Measurements from ENCODE around the gene MRGPRE. TPM values are rescaled to one million over a fixed set of nuclear protein-coding genes. Genes with fewer than 3 reads are reported as not detected.
A peak's percentile ranks its signal among the peaks of the same experiment; 100 is the strongest.

Gene MRGPRE
- total RNA-seq, 6 experiments from 2014 or later: not detected

DNA sequence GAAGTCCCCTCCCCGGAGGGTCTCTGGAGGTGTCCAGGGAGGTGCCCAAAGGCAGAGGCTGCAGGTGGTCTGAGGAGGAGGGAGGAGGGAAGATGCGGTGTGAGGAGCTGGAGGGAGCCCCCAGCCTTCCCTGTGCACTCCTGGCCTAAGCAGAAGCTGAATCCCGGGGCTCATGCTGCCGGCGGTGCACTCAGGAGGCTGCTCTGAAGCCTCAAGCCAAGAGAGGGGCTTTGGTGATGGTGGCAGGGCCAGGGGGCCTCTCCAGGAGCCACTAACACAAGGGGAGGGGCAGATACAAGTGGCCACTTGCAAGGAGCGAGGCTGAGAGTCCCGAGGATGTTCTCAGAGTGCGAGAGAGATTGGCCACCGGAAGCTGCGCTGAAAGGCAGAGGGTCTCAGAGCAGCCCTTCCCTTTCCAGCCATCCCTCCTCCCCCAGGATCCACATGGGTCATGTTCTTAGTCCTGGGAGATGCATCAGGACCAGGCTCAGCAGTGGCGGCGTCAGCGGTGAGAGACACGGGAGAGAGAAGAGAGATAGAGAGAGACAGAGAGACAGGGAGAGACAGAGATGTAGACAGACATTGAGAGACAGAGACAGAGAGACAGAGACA, 12.8 kb downstream of the MRGPRE start:
- H3K27ac ChIP-seq: no peak overlapping the region
- H3K9me3 ChIP-seq: no peaks in the 10 kb centered on the region
- no peaks in the 10 kb centered on the region for H3K36me3 ChIP-seq
- H3K4me3 ChIP-seq: no peak overlapping the region
- 54% methylated on average over 9 of the region's 14 CpGs for WGBS (ENCODE audit: insufficient coverage, low coverage, low lambda C conversion rate, missing lambda C conversion rate)
- DNase-seq (peak in 1 of 3 donors; percentile 23), ATAC-seq (no peak)
- TF ChIP-seq, protein P1, sequence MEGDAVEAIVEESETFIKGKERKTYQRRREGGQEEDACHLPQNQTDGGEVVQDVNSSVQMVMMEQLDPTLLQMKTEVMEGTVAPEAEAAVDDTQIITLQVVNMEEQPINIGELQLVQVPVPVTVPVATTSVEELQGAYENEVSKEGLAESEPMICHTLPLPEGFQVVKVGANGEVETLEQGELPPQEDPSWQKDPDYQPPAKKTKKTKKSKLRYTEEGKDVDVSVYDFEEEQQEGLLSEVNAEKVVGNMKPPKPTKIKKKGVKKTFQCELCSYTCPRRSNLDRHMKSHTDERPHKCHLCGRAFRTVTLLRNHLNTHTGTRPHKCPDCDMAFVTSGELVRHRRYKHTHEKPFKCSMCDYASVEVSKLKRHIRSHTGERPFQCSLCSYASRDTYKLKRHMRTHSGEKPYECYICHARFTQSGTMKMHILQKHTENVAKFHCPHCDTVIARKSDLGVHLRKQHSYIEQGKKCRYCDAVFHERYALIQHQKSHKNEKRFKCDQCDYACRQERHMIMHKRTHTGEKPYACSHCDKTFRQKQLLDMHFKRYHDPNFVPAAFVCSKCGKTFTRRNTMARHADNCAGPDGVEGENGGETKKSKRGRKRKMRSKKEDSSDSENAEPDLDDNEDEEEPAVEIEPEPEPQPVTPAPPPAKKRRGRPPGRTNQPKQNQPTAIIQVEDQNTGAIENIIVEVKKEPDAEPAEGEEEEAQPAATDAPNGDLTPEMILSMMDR (IDR thresholded peaks at IDR 0.05): no peak
- TF ChIP-seq POLR2A (IDR thresholded peaks at IDR 0.05): no peak
- H3K27me3 ChIP-seq: no peaks in the 10 kb centered on the region
- intact Hi-C loops (cut with DNase I): loop anchor here in 1 of 2 donors (10.0 kb wide), 1 partner anchor 185 kb away; no protein-coding TSS in a partner anchor
- H3K4me1 ChIP-seq: no peaks in the 10 kb centered on the region

DNA sequence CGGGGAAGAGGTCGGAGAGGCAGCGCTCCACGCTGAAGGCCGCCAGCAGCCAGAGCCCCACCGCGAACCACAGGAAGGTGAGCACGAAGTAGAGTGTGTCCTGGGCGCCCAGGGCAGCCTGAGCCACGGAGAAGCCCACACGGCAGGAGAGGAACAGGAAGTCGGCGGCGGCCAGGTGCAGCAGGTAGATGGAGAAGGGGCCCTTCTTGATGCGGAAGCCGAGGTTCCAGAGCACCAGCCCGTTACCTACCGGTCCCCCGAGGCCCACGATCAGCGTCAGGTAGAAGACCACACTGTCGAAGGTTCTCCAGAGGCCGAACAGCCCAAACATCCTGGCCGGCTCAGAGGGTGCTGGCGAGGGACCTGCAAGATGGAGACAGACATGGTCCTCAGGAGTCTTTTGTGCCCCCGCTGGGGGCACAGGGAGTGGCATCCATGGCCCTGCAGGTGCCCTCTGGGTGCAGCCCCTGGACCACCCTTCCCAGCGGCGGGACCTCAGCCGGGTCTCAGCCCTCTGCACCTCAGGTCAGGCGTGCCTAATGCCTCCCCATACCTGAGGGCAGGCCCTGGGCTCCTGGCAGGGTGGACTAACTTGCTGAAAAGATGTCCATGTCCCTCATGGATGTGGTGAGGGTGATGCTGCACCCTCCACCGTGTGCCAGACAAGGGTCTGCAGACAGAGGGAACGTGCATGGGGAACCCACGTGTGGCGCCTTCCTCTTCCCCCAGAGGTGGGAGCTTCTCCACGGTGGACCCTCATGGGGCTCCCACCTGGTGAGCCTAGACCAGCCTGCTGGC, 13.5 kb downstream of the MRGPRE start, which contains the start of gene MRGPRG:
TSS of gene MRGPRG (minus strand) at position 331 of the 798 bp plus-strand sequence. CDS start at position 331, 0 bp downstream.
- Histone ChIP-seq H3K9me3 (no peaks in the 10 kb centered on the region), H3K27me3 (no peaks in the 10 kb centered on the region), H3K27ac (no peak within 1 kb of the TSS), H3K4me3 (no peak within 1 kb of the TSS), H3K36me3 (no peaks in the 10 kb centered on the region), H3K4me1 (no peaks in the 10 kb centered on the region)
- ATAC-seq (no peak), DNase-seq (peak in 2 of 3 donors; percentile 36 to 51)
- WGBS (ENCODE audit: insufficient coverage, low coverage, low lambda C conversion rate, missing lambda C conversion rate): 75% methylated on average over 7 of the region's 35 CpGs
- no peak for TF ChIP-seq POLR2A (IDR thresholded peaks at IDR 0.05)
- TF ChIP-seq, protein P1 (IDR thresholded peaks at IDR 0.05): no peak
- intact Hi-C loops (cut with DNase I): loop anchor here in 1 of 2 donors (10.0 kb wide), 1 partner anchor 184 kb away; no protein-coding TSS in a partner anchor

DNA sequence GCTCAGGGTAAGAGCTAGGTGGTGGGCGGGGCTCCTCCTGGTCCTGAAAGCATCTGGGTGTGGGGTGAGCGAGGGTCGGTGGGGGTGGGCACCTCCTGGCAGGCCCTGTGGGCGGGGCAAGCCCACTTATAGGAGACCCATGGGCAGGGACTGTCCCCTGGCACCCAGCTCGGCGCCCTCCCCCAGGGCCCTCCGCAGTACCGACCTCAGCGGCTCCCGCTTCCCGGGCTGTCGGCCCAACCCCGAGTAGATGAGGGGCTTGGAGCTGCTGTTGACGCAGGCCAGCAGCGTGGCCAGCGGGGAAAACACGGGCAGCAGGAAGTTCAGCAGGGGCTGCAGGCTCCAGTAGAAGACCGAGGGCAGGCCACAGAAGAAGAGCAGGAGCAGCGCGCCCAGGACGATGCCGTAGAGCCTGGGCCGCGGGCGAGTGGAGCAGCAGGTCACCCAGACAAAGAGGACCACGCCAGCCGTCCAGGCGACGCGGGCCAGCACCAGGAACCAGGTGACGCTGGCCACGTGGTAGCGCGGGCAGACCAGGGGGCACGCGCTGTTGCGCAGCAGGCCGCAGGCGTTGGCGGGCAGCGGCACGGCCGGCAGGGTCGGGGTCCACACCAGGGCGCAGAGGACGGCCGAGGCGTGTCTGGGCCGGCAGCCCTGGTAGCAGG, 14.3 kb downstream of the MRGPRE start:
- peak in 2 of 3 donors; percentile 42 to 55 for DNase-seq
- intact Hi-C loops (cut with DNase I): loop anchor here in 1 of 2 donors (10.0 kb wide), 1 partner anchor 183 kb away; no protein-coding TSS in a partner anchor

DNA sequence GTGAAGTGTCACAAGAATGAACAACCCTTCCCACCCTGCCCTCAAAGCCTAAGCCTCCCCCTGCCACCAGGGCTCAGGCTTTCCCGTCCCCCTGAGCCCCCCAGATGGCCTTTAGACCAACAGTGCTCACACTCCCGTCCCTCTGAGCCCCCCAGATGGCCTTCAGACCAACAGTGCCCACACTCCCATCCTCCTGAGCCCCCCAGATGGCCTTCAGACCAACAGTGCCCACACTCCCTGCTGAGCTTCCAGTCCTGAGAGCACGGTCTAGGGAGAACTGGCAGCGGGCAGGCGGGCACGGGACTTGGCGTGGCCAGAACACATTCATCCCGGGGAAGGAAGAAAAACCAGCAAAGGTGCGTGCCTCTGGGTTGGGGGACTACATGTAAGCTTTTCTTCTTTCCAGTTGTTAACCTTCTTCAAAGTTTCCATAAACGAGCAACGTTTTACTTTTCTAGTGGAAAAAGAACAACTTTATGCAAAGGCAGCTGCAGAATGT, 16.1 kb downstream of the MRGPRE start:
- WGBS (ENCODE audit: insufficient coverage, low coverage, low lambda C conversion rate, missing lambda C conversion rate): 31% methylated on average over 4 of the region's 11 CpGs
- H3K27ac ChIP-seq: no peak overlapping the region
- intact Hi-C loops (cut with DNase I): loop anchor here in 1 of 2 donors (10.0 kb wide), 1 partner anchor 181 kb away; no protein-coding TSS in a partner anchor
- no peaks in the 10 kb centered on the region for H3K9me3 ChIP-seq
- TF ChIP-seq, protein P1 (IDR thresholded peaks at IDR 0.05): no peak
- no peak for TF ChIP-seq POLR2A (IDR thresholded peaks at IDR 0.05)
- H3K4me3 ChIP-seq: no peak overlapping the region
- ATAC-seq (no peak), DNase-seq (peak in 1 of 3 donors; percentile 31)
- H3K4me1 ChIP-seq: no peaks in the 10 kb centered on the region
- no peaks in the 10 kb centered on the region for H3K36me3 ChIP-seq
- H3K27me3 ChIP-seq: no peaks in the 10 kb centered on the region

More for the DNA sequence above, 14.3 kb downstream of the MRGPRE start:
- WGBS (ENCODE audit: insufficient coverage, low coverage, low lambda C conversion rate, missing lambda C conversion rate): 88% methylated on average over 8 of the region's 49 CpGs
- TF ChIP-seq POLR2A (IDR thresholded peaks at IDR 0.05): no peak
- TF ChIP-seq, protein P1 (IDR thresholded peaks at IDR 0.05): no peak
- H3K36me3 ChIP-seq: no peaks in the 10 kb centered on the region
- H3K27me3 ChIP-seq: no peaks in the 10 kb centered on the region
- no peaks in the 10 kb centered on the region for H3K4me1 ChIP-seq
- H3K27ac ChIP-seq: no peak overlapping the region
- H3K4me3 ChIP-seq: no peak overlapping the region
- no peaks in the 10 kb centered on the region for H3K9me3 ChIP-seq
- no peak for ATAC-seq

Measured in right lobe of liver (tissue), 6 donors.